ENCODE data around the gene ADK.

ADK gene

DNA sequence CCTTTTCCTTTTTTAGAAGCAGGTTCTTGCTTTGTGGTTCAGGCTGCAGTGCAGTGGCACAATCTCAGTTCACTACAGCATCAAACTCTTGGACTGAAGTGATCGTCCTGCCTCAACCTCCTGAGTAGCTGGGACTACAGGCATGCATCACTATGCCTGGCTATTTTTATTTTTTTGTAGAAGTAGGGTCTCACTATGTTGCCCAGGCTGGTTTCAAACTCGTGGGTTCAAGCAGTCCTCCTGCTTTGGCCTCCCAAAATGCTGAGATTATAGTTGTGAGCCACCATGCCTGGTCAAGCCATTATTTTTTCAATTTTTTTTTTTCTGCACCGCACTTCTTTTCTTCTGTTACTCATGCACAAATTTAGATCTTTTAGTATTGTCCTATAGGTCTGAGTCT, 154.7 kb downstream of the ADK start:
- no peak for TF ChIP-seq ZFX (IDR thresholded peaks at IDR 0.05)
- TF ChIP-seq, protein P1, sequence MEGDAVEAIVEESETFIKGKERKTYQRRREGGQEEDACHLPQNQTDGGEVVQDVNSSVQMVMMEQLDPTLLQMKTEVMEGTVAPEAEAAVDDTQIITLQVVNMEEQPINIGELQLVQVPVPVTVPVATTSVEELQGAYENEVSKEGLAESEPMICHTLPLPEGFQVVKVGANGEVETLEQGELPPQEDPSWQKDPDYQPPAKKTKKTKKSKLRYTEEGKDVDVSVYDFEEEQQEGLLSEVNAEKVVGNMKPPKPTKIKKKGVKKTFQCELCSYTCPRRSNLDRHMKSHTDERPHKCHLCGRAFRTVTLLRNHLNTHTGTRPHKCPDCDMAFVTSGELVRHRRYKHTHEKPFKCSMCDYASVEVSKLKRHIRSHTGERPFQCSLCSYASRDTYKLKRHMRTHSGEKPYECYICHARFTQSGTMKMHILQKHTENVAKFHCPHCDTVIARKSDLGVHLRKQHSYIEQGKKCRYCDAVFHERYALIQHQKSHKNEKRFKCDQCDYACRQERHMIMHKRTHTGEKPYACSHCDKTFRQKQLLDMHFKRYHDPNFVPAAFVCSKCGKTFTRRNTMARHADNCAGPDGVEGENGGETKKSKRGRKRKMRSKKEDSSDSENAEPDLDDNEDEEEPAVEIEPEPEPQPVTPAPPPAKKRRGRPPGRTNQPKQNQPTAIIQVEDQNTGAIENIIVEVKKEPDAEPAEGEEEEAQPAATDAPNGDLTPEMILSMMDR (conservative IDR thresholded peaks at IDR 0.05): no peak
- no peak overlapping the region for H3K27ac ChIP-seq

DNA sequence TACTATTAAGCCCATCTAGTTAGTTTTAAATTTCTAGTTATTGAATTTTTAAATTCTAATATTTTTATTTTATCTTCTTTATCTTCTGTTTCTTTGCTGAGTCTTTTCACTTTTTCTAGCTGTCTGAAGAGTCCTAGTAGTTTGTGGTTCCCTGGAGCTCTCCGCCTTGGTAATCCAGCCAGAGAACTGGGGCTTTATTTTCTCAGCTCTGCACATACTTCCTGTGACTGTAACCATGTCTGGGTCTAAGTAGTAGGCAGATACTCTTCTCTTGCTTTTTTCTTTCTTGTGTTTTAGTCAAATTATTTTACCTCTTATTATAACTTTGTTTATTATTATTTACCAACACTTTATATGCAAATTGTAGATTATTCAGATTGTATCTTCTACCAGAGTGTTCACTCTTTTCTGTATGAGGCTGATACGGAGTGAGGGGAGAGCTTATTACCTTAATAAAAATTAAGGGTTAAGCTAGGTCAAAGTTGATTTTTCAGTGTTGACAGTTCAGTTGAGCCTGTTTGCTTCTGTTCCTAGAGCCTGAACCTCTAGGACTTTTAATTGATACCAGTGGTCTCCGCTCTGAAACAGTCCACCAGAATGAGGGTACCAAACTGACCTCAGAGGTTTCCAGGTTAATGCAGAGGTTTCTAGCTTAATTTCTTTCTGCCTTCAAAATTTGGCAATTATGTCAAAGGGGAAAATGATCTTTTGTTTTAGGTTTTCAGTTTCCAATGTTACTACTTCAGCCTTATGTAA, 155.4 kb downstream of the ADK start:
- no peak overlapping the region for H3K27ac ChIP-seq
- TF ChIP-seq, protein P1 (conservative IDR thresholded peaks at IDR 0.05): no peak
- TF ChIP-seq ZFX (IDR thresholded peaks at IDR 0.05): no peak

DNA sequence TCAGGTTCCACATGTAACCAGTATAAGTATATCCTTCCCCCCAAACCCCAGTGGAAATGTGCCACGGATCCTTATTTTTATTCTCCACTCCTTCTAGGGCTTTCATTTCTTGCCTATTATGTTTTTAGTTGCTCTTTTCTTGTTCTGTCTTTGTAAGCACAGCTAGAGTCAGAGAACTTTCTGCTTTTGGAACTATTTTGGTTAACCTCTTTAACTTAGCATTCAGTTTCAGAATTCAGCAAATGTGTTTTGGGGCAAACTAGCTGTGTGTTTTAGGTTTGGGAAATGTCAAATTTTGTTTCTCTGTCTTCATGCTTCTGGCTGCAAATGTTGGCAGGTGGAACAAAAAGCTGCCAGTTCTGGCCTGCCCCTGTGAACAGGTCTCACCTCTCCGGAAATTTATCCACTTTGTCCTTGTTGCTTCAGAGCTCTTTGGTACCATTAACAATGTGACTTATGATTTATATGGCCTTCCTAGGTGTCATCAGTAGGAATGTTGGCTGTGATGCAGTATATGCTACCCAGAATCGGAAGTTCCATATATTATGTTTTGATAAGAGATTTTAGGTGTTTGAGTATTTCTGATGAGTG, 156.1 kb downstream of the ADK start:
- no peak for TF ChIP-seq ZFX (IDR thresholded peaks at IDR 0.05)
- TF ChIP-seq, protein P1 (conservative IDR thresholded peaks at IDR 0.05): no peak
- H3K27ac ChIP-seq: no peak overlapping the region

DNA sequence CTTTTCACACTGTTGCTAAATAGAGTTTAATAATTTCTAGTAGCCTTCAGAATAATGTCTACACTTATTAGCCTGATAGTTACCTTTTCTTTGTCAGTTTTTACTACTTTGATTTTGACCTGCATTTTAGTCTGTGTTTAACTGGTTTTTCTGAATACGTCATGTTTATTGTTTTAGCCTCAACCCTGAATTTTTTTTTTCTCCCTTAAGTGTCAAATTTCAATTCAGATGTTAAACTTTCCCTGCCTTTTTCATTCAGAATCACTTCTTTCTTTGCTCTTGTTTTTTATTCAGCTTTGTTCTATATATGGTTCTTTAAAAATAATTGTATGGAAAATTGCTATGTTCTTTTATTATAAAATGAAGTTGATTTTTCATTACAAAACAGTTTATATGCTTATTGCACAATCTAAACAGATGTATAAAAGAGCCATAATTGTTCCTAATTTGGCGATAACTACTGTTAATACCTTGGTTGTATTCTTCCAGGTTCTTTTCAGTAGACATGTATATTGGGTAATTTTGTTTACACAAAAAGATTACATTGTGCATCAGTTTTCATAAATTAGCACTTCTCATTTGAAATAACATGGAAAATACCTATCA, 159.7 kb downstream of the ADK start:
- H3K27ac ChIP-seq: no peak overlapping the region
- TF ChIP-seq, protein P1 (conservative IDR thresholded peaks at IDR 0.05): no peak
- TF ChIP-seq ZFX (IDR thresholded peaks at IDR 0.05): no peak

DNA sequence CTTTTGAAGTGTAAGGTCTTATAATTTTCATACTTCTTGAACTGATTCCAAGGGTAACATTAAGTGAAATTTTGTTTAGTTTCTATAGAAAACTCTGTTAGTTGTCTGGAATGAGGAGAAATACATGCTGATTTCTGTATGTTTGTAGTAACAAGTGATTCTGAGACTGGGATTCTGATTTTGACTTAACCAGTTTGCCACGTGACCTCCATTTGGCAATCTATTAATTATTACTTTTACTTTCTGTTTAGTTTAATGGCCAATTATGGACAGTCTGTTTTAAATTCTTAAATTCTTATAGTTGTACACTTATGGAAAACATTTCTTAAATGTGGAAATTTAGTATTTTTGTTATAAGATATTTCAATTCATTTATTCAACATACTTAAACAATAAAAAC, 163.1 kb downstream of the ADK start:
- no peak overlapping the region for H3K27ac ChIP-seq
- TF ChIP-seq, protein P1 (conservative IDR thresholded peaks at IDR 0.05): no peak
- TF ChIP-seq ZFX (IDR thresholded peaks at IDR 0.05): no peak

DNA sequence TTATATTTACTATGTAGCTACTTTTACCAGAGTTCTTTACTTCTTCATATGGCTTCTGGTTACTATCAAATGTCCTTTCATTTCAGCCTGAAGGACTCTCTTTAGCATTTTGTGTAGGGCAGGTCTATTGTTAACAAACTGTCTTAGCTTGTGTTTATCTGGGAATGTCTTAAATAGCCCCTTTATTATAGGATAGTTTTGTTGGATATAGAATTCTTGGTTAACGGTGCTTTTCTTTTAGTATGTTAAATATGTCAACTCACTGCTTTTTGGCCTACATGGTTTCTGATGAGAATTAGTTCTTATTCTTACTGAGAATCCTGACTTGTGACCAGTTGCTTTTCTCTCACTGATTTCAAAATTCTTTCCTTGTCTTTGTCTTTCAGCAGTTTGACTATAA, 169.0 kb downstream of the ADK start:
- TF ChIP-seq, protein P1 (conservative IDR thresholded peaks at IDR 0.05): no peak
- TF ChIP-seq ZFX (IDR thresholded peaks at IDR 0.05): no peak
- no peak overlapping the region for H3K27ac ChIP-seq

DNA sequence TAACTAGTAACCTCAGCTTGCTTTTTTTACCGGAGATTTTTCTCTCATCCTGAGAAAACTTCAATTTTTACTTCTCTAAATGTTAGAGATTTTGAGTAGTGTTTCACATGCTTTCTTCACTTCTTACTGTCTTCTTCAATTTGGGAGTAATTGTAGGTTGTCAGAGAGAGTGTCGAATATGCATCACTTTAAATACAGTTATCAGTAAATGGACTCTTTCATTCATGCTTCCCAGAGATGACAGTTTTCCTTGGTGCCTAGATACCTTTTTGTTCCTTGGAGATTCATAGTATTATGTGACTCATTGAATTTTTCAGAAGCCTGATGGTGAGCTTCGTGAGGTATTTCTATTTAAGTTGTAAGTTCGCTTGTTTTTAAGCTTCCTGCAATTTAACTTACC, 169.7 kb downstream of the ADK start:
- H3K27ac ChIP-seq: no peak overlapping the region
- TF ChIP-seq ZFX (IDR thresholded peaks at IDR 0.05): no peak
